Lower leg skin (tissue), 4 donors: ENCODE data around the gene C20orf204. TPM values are rescaled to one million over a fixed set of nuclear protein-coding genes. Genes with fewer than 3 reads are reported as not detected.

Source experiments
- DNase-seq, 2 donors: peaks; one replicate each; pipeline ENCODE4 v3.0.0-alpha.2; 2019; ENCODE audit warnings: low spot score in 2 of 2
- H3K4me3 ChIP-seq: fragments of 200-600 bp; sonication (generic); 2 replicates; pipeline ENCODE4 v1.5.1; 2017; ENCODE audit warnings: mild to moderate bottlenecking, low read depth; ENCODE audit not compliant: poor library complexity, severe bottlenecking
- CTCF ChIP-seq, 3 donors: fragments of 450-650 bp; IDR thresholded peaks; one replicate each; pipeline ENCODE4 v1.5.1; 2016; ENCODE audit warnings: antibody characterized with exemption in 3 of 3, mild to moderate bottlenecking in 3 of 3, moderate library complexity in 2 of 3
- POLR2A ChIP-seq, 2 donors: fragments of 450-650 bp; IDR thresholded peaks; one replicate each; pipeline ENCODE4 v1.6.1; 2016 to 2017; ENCODE audit warnings: antibody characterized with exemption in 2 of 2, mild to moderate bottlenecking in 1 of 2, moderate library complexity in 1 of 2
- WGBS, 2 donors: methylation state at CpG; one replicate each; pipeline ENCODE4 v1.1.5; 2018; 5-methylcytosine and 5-hydroxymethylcytosine counted together
- intact Hi-C: fragments of 100-400 bp; cut with DNase I; formaldehyde crosslinking; loops from one replicate; pipeline ENCODE4 v1.15.0; 2023; ENCODE audit warnings: low total_unique reads
- total RNA-seq, 4 donors: library from RNA; depleted of rRNA; stranded (reverse); fragments of >200 nt; gene quantifications; one replicate each; pipeline ENCODE4 v1.1.0, GENCODE V29; 2016

Gene C20orf204
- total RNA-seq, 4 donors from 2014 or later, result 0.39 to 1.8 (median 0.66) TPM

- intact Hi-C loops, result no loop called here
- TF ChIP-seq POLR2A (IDR thresholded peaks at IDR 0.05) (no peak), CTCF (IDR thresholded peaks at IDR 0.05) (no peak)
- no peak overlapping the region for H3K4me3 ChIP-seq
- DNase-seq, result no peak
- 73 to 83% methylated on average over 11 of the region's 12 CpGs for WGBS, 2 donors
Measured at GRCh38 chr20:64067733-64068307, 31.8 kb downstream of the C20orf204 start.

GRCh38 chr20:64068386-64069208, 32.6 kb downstream of the C20orf204 start:
- DNase-seq, result no peak
- intact Hi-C loops, result no loop called here
- WGBS, 2 donors, result 74 to 83% methylated on average over 8 to 10 of the region's 12 CpGs
- TF ChIP-seq CTCF (IDR thresholded peaks at IDR 0.05) (no peak), POLR2A (IDR thresholded peaks at IDR 0.05) (no peak)
- H3K4me3 ChIP-seq, result no peak overlapping the region

GRCh38 chr20:64069209-64069613, 33.2 kb downstream of the C20orf204 start:
- TF ChIP-seq POLR2A (IDR thresholded peaks at IDR 0.05) (no peak), CTCF (IDR thresholded peaks at IDR 0.05) (no peak)
- intact Hi-C loops, result no loop called here
- 87 to 94% methylated on average over 16 to 20 of the region's 20 CpGs for WGBS, 2 donors
- no peak overlapping the region for H3K4me3 ChIP-seq
- no peak for DNase-seq

- DNase-seq, result no peak
- intact Hi-C loops, result no loop called here
- no peak overlapping the region for H3K4me3 ChIP-seq
- TF ChIP-seq CTCF (IDR thresholded peaks at IDR 0.05) (peak in 1 of 3 donors; percentile 15), POLR2A (IDR thresholded peaks at IDR 0.05) (no peak)
- WGBS, 2 donors, result 74 to 89% methylated on average over 5 to 14 of the region's 14 CpGs
Measured at GRCh38 chr20:64069614-64070243, 33.7 kb downstream of the C20orf204 start.

GRCh38 chr20:64070244-64070993, 34.4 kb downstream of the C20orf204 start:
- intact Hi-C loops, result no loop called here
- H3K4me3 ChIP-seq, result no peak overlapping the region
- no peak for DNase-seq
- no peak for TF ChIP-seq POLR2A (IDR thresholded peaks at IDR 0.05)
- TF ChIP-seq CTCF (IDR thresholded peaks at IDR 0.05), result no peak
- WGBS, 2 donors, result 88 to 95% methylated on average over 14 to 30 of the region's 31 CpGs
